Thyroid gland (tissue), 4 donors: ENCODE results near the gene RNF151. TPM values are rescaled to one million over a fixed set of nuclear protein-coding genes. Genes with fewer than 3 reads are reported as not detected.

ENCODE experiments used
- DNase-seq, 2 donors: peaks; one replicate each; pipeline ENCODE4 v3.0.0-alpha.2; 2019
- H3K27ac ChIP-seq, 3 donors: fragments of 200-600 bp; sonication (generic); 1 replicate in 2 of 3; 2 replicates in 1 of 3; pipeline ENCODE4 v1.5.1; 2016 to 2019; ENCODE audit warnings: mild to moderate bottlenecking in 1 of 3, moderate library complexity in 1 of 3
- H3K27me3 ChIP-seq: fragments of 200-600 bp; sonication (generic); one replicate; pipeline ENCODE4 v1.5.1; 2019
- H3K36me3 ChIP-seq, 2 donors: fragments of 200-600 bp; sonication (generic); one replicate each; pipeline ENCODE4 v1.5.1; 2016 to 2019
- H3K4me1 ChIP-seq, 2 donors: fragments of 200-600 bp; sonication (generic); one replicate each; pipeline ENCODE4 v1.5.1; 2017 to 2019
- H3K4me3 ChIP-seq, 3 donors: fragments of 200-600 bp; sonication (generic); replicated peaks in 1 of 3; 1 replicate in 2 of 3; 2 replicates in 1 of 3; pipeline ENCODE4 v1.5.1; 2016; ENCODE audit warnings: mild to moderate bottlenecking in 1 of 3
- H3K9me3 ChIP-seq: fragments of 200-600 bp; sonication (generic); one replicate; pipeline ENCODE4 v1.5.1; 2017
- CTCF ChIP-seq, 6 experiments: fragments of 200-600 bp in 3 of 6; fragments of 450-650 bp in 3 of 6; sonication (generic) in 3 of 6; IDR thresholded peaks; one replicate each; pipeline ENCODE4 v1.5.1; 2016 to 2019; ENCODE audit warnings: antibody characterized with exemption in 6 of 6, mild to moderate bottlenecking in 2 of 6, inconsistent platforms in 1 of 6, moderate library complexity in 1 of 6
- POLR2A ChIP-seq, 2 donors: fragments of 450-650 bp; IDR thresholded peaks; one replicate each; pipeline ENCODE4 v1.6.1; 2017; ENCODE audit warnings: antibody characterized with exemption in 2 of 2, mild to moderate bottlenecking in 2 of 2, moderate library complexity in 1 of 2
- WGBS, 2 donors: methylation state at CpG; one replicate each; pipeline ENCODE4 v1.1.5; 2017; 5-methylcytosine and 5-hydroxymethylcytosine counted together
- intact Hi-C: fragments of 100-400 bp; cut with DNase I; formaldehyde crosslinking; loops from one replicate; pipeline ENCODE4 v1.15.1; 2023
- total RNA-seq, 4 donors: library from RNA; depleted of rRNA; stranded (reverse); fragments of >200 nt; gene quantifications; one replicate each; pipeline ENCODE4 v1.2.3, GENCODE V29; 2016

RNF151 gene
- total RNA-seq, 4 donors from 2014 or later: not detected

- Histone ChIP-seq H3K4me3 (no peak within 1 kb of the TSS), H3K27ac (no peak within 1 kb of the TSS), H3K27me3 (peaks cover 13% of the 10 kb centered on the region), H3K9me3 (no peaks in the 10 kb centered on the region), H3K4me1 (peaks cover 5 to 24% of the 10 kb centered on the region in 2 donors), H3K36me3 (peaks cover 32 to 35% of the 10 kb centered on the region in 2 donors)
- TF ChIP-seq CTCF (IDR thresholded peaks at IDR 0.05) (no peak), POLR2A (IDR thresholded peaks at IDR 0.05) (no peak)
- intact Hi-C loops: no loop called here
- no peak for DNase-seq
- 22 to 24% methylated on average over 5 to 6 of the region's 6 CpGs for WGBS, 2 donors
Measured at GRCh38 chr16:1981398-1981836, 14.8 kb downstream of the RNF151 start, which contains the start of gene NOXO1. TSS of gene NOXO1 (minus strand) at chr16:1981469. CDS start at chr16:1981179, 290 bp downstream.

GRCh38 chr16:1982013-1982433, 15.4 kb downstream of the RNF151 start:
- H3K27ac ChIP-seq: no peak overlapping the region
- H3K4me3 ChIP-seq: no peak overlapping the region
- no peaks in the 10 kb centered on the region for H3K9me3 ChIP-seq
- TF ChIP-seq CTCF (IDR thresholded peaks at IDR 0.05): no peak
- TF ChIP-seq POLR2A (IDR thresholded peaks at IDR 0.05): no peak
- 60 to 77% methylated on average over 4 to 5 of the region's 5 CpGs for WGBS, 2 donors
- DNase-seq: no peak
- peaks cover 13% of the 10 kb centered on the region for H3K27me3 ChIP-seq
- peaks cover 5 to 24% of the 10 kb centered on the region in 2 donors for H3K4me1 ChIP-seq
- intact Hi-C loops: no loop called here
- peaks cover 29% of the 10 kb centered on the region in 2 donors for H3K36me3 ChIP-seq

GRCh38 chr16:1982991-1983543, 16.4 kb downstream of the RNF151 start:
- DNase-seq: no peak
- 27 to 29% methylated on average over 17 of the region's 19 CpGs for WGBS, 2 donors
- TF ChIP-seq CTCF (IDR thresholded peaks at IDR 0.05): no peak
- no peak for TF ChIP-seq POLR2A (IDR thresholded peaks at IDR 0.05)
- Histone ChIP-seq H3K36me3 (peaks cover 19% of the 10 kb centered on the region in 2 donors), H3K9me3 (no peaks in the 10 kb centered on the region), H3K4me1 (peaks cover 5 to 24% of the 10 kb centered on the region in 2 donors), H3K27ac (peak overlapping the region in 1 of 3 donors; percentile 49), H3K4me3 (peak overlapping the region in 1 of 3 donors; percentile 85), H3K27me3 (peaks cover 13% of the 10 kb centered on the region)
- intact Hi-C loops: no loop called here

DNA sequence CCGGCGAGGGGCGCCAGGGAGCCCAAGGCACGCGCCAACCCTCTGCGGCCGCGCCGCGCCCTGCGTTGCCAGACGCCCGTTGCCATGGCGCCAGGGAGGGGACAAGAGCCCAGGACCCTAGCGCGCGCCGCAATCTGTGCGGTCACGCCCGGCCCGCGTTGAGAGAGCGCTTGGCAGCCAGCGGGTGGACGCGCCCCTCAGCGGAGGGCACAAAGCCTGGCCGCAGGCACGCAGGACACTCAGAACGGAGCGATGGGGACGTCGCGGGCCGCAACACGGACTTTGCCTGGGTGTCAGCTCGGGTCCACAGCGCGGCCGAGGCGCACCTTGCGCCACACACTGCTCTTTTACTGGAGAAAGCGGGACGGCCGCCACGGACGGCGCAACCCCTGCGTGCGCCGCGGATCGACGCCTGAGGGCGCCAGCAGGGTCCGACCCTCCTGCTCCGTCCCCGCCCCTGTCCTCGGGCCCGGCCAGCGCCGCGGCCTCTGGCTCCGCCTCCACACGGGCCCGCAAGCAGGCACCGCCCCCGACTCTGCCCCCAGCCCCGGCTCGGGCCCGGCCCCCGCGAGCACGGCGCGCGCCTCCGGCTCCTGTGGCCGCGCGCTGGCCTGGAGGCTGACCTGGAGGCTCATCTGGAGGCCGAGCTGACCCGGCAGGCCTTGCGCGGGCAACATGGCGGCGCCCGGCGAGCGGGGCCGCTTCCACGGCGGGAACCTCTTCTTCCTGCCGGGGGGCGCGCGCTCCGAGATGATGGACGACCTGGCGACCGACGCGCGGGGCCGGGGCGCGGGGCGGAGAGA, 17.1 kb downstream of the RNF151 start, which contains the start of gene GFER:
Gene GFER, plus strand, starts transcription at position 650 of the 803 bp plus-strand sequence. Its CDS starts 26 bp downstream, at position 676.
- peak in 3 of 6 experiments; percentile 17 to 42 (median 32) for TF ChIP-seq CTCF (IDR thresholded peaks at IDR 0.05)
- peak in 1 of 2 donors; percentile 54 for TF ChIP-seq POLR2A (IDR thresholded peaks at IDR 0.05)
- Histone ChIP-seq H3K36me3 (peaks cover 12 to 13% of the 10 kb centered on the region in 2 donors), H3K9me3 (no peaks in the 10 kb centered on the region), H3K27me3 (peaks cover 7% of the 10 kb centered on the region), H3K27ac (peak within 1 kb of the TSS in 2 of 3 donors; percentile 57 to 62), H3K4me1 (peaks cover 5 to 24% of the 10 kb centered on the region in 2 donors), H3K4me3 (peak within 1 kb of the TSS; percentile 46 to 85 (median 51))
- DNase-seq: peak; percentile 86 to 87
- intact Hi-C loops: no loop called here
- WGBS, 2 donors: no CpG with 5 or more reads among the region's 109 CpGs
